Measurements from ENCODE around the gene MRPS35.

Gene MRPS35

GRCh38 chr12:27779416-27779919 is 68.8 kb downstream of the MRPS35 start:
- peak; percentile 33 for DNase-seq

GRCh38 chr12:27779920-27780611 is 69.4 kb downstream of the MRPS35 start, which contains the start of the genes KLHL42 and MANSC4:
KLHL42 (plus strand) TSS chr12:27780233; CDS start chr12:27780331, 98 bp downstream.
MANSC4 (minus strand) TSS chr12:27780236; CDS start chr12:27771276, 8,960 bp downstream.
- no peak for DNase-seq

- DNase-seq = no peak
These were observed 70.2 kb downstream of the MRPS35 start for GRCh38 chr12:27780612-27781408.

GRCh38 chr12:27781680-27782079 is 71.0 kb downstream of the MRPS35 start:
- no peak for DNase-seq

GRCh38 chr12:27782481-27782880 is 71.8 kb downstream of the MRPS35 start:
- no peak for DNase-seq

GRCh38 chr12:27785882-27786570 is 75.4 kb downstream of the MRPS35 start:
- no peak for DNase-seq

GRCh38 chr12:27787559-27787958 is 76.9 kb downstream of the MRPS35 start:
- no peak for DNase-seq

- DNase-seq = no peak
These were observed 79.5 kb downstream of the MRPS35 start for GRCh38 chr12:27790179-27790578.

GRCh38 chr12:27794818-27795584 is 84.4 kb downstream of the MRPS35 start:
- DNase-seq = no peak

GRCh38 chr12:27796128-27796527 is 85.5 kb downstream of the MRPS35 start:
- DNase-seq = no peak

GRCh38 chr12:27797301-27798025 is 86.8 kb downstream of the MRPS35 start:
- no peak for DNase-seq

- DNase-seq = no peak
These were observed 90.2 kb downstream of the MRPS35 start for GRCh38 chr12:27800819-27801218.

GRCh38 chr12:27801630-27802029 is 91.0 kb downstream of the MRPS35 start:
- no peak for DNase-seq

GRCh38 chr12:27802511-27802910 is 91.9 kb downstream of the MRPS35 start:
- no peak for DNase-seq

- no peak for DNase-seq
These were observed 92.3 kb downstream of the MRPS35 start for GRCh38 chr12:27802936-27803335.

GRCh38 chr12:27805238-27805637 is 94.6 kb downstream of the MRPS35 start:
- no peak for DNase-seq
